ENCODE data around the gene LAMB4.
A peak's percentile ranks its signal among the peaks of the same experiment; 100 is the strongest.

LAMB4 gene

GRCh38 chr7:108026116-108026515, 104.0 kb downstream of the LAMB4 start:
- no peak for DNase-seq (ENCODE audit: low read depth)
- TF ChIP-seq, protein P1, sequence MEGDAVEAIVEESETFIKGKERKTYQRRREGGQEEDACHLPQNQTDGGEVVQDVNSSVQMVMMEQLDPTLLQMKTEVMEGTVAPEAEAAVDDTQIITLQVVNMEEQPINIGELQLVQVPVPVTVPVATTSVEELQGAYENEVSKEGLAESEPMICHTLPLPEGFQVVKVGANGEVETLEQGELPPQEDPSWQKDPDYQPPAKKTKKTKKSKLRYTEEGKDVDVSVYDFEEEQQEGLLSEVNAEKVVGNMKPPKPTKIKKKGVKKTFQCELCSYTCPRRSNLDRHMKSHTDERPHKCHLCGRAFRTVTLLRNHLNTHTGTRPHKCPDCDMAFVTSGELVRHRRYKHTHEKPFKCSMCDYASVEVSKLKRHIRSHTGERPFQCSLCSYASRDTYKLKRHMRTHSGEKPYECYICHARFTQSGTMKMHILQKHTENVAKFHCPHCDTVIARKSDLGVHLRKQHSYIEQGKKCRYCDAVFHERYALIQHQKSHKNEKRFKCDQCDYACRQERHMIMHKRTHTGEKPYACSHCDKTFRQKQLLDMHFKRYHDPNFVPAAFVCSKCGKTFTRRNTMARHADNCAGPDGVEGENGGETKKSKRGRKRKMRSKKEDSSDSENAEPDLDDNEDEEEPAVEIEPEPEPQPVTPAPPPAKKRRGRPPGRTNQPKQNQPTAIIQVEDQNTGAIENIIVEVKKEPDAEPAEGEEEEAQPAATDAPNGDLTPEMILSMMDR (IDR thresholded peaks at IDR 0.05; ENCODE audit: low read depth, low read length, missing control alignments) = no peak
- H3K4me3 ChIP-seq (ENCODE audit: low read depth, low read length) = no peak overlapping the region

- TF ChIP-seq, protein P1 (IDR thresholded peaks at IDR 0.05; ENCODE audit: low read depth, low read length, missing control alignments) = no peak
- H3K4me3 ChIP-seq (ENCODE audit: low read depth, low read length) = no peak overlapping the region
- no peak for DNase-seq (ENCODE audit: low read depth)
Observed at GRCh38 chr7:108024538-108024937, 105.6 kb downstream of the LAMB4 start.

DNA sequence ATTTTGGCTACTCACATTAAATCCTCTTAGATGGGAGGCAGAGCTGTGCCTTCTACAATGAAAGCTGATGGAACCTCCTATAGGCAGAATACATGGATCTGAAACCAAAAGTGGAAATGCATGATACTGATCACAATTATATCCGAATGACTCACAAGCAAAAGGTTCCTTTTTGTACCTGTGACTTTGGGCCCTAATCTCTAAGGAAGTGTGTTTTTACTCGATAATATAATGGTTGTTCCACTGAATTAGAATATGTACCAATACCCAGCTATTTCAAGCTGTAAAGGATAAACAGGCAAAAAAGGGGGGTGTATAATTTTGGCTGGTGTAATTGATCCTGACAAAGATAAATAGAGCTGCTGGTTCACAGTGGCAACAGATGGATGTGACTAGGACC, 109.6 kb downstream of the LAMB4 start:
- no peak overlapping the region for H3K4me3 ChIP-seq (ENCODE audit: low read depth, low read length)
- TF ChIP-seq, protein P1 (IDR thresholded peaks at IDR 0.05; ENCODE audit: low read depth, low read length, missing control alignments) = no peak
- no peak for DNase-seq (ENCODE audit: low read depth)

- H3K4me3 ChIP-seq (ENCODE audit: low read depth, low read length) = no peak overlapping the region
- TF ChIP-seq, protein P1 (IDR thresholded peaks at IDR 0.05; ENCODE audit: low read depth, low read length, missing control alignments) = no peak
- DNase-seq (ENCODE audit: low read depth) = no peak
Observed at GRCh38 chr7:108018668-108019067, 111.5 kb downstream of the LAMB4 start.

- DNase-seq (ENCODE audit: low read depth) = no peak
- TF ChIP-seq, protein P1 (IDR thresholded peaks at IDR 0.05; ENCODE audit: low read depth, low read length, missing control alignments) = no peak
- no peak overlapping the region for H3K4me3 ChIP-seq (ENCODE audit: low read depth, low read length)
Observed at GRCh38 chr7:108017776-108018151, 112.4 kb downstream of the LAMB4 start.

- TF ChIP-seq, protein P1 (IDR thresholded peaks at IDR 0.05; ENCODE audit: low read depth, low read length, missing control alignments) = peak; percentile 25
- no peak for DNase-seq (ENCODE audit: low read depth)
- no peak overlapping the region for H3K4me3 ChIP-seq (ENCODE audit: low read depth, low read length)
Observed at GRCh38 chr7:108016841-108017775, 113.1 kb downstream of the LAMB4 start.

DNA sequence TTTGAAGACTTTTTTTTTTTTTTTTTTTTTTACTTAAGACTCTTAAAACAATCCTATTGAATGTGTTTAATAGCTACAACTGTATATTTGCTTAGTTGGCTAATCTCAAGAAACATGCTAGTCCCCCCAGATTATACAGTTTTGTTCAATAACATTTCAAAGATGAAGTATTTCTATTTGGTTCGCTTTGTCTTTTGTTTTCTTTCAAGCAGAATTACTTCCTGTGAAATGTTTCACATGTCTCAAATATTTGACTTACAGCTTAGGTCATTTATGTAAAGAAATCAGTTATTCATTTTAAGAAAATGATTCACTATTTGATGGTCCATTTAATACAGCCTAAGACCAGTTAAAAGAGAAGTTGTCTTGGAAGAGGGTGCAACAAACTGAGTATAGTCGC, 114.4 kb downstream of the LAMB4 start:
- H3K4me3 ChIP-seq (ENCODE audit: low read depth, low read length) = no peak overlapping the region
- DNase-seq (ENCODE audit: low read depth) = no peak
- TF ChIP-seq, protein P1 (IDR thresholded peaks at IDR 0.05; ENCODE audit: low read depth, low read length, missing control alignments) = no peak

All from GM12864 (cell line).